Right lobe of liver (tissue), 4 donors: Measurements from ENCODE around the gene DAGLA.

Experiments used
- CTCF ChIP-seq, 4 donors: fragments of 200-600 bp in 3 of 4; fragments of 450-650 bp in 1 of 4; IDR thresholded peaks; one replicate each; pipeline versions ENCODE4 v1.5.1 to v1.8.0; 2016 to 2022; ENCODE audit warnings: antibody characterized with exemption in 4 of 4, mild to moderate bottlenecking in 2 of 4
- POLR2A ChIP-seq: fragments of 450-650 bp; IDR thresholded peaks from one replicate; pipeline ENCODE4 v1.6.1; 2017; ENCODE audit warnings: antibody characterized with exemption, mild to moderate bottlenecking
- donor health status: DM: no; HTN: no; CAD: no.
- donor health status: DM: no; HTN: no; CAD: no.
- donor health status: DM: no; HTN: yes; CAD: no.

GRCh38 chr11:61709110-61709509, 28.9 kb downstream of the DAGLA start:
- no peak for TF ChIP-seq POLR2A
- TF ChIP-seq CTCF (IDR thresholded peaks at IDR 0.05) = no peak
